Upper lobe of right lung (tissue), 1 donor: ENCODE measurements around the gene SLC10A4. TPM values are rescaled to one million over a fixed set of nuclear protein-coding genes. Genes with fewer than 3 reads are reported as not detected.
"Not testable (repeated sequence)": the region's sequence is repeated elsewhere in the genome, so short reads cannot be mapped to it uniquely, and the experiment has no call there.

Experiments used
- ATAC-seq: fragments of 200-7000 bp; cut with Tn5 transposase; one replicate; pipeline ENCODE4 v1.9.1; 2020; ENCODE audit warnings: mild to moderate bottlenecking, moderate library complexity
- DNase-seq: peaks from one replicate; pipeline ENCODE4 v3.0.0-alpha.2; 2020
- H3K27ac ChIP-seq: fragments of 200-600 bp; one replicate; pipeline ENCODE4 v1.8.0; 2022
- H3K27me3 ChIP-seq: fragments of 200-600 bp; one replicate; pipeline ENCODE4 v1.8.0; 2022; ENCODE audit warnings: mild to moderate bottlenecking
- H3K36me3 ChIP-seq: fragments of 200-600 bp; one replicate; pipeline ENCODE4 v1.8.0; 2022
- H3K4me1 ChIP-seq: fragments of 200-600 bp; one replicate; pipeline ENCODE4 v1.8.0; 2022
- H3K4me3 ChIP-seq: fragments of 200-600 bp; one replicate; pipeline ENCODE4 v1.8.0; 2022; ENCODE audit warnings: mild to moderate bottlenecking
- H3K9me3 ChIP-seq: fragments of 200-600 bp; one replicate; pipeline ENCODE4 v1.8.0; 2022
- intact Hi-C: fragments of 100-400 bp; cut with DNase I; formaldehyde crosslinking; loops from one replicate; pipeline ENCODE4 v1.11.0; 2022
- long read RNA-seq: library from polyadenylated mRNA; unstranded; transcript quantifications from one replicate; pipeline ENCODE4 v2.0.0, GENCODE V29; 2021
- total RNA-seq: library from RNA; stranded (reverse); fragmentation: NEBNext Ultra II Directional; extraction: Animal tissue kit (Norgen Biotek cat#: 25700); gene quantifications from one replicate; pipeline ENCODE4 v1.2.1, GENCODE V29; 2021
- TF ChIP-seq, protein P1 (sequence below): fragments of 200-600 bp; IDR thresholded peaks from one replicate; pipeline ENCODE4 v1.8.0; 2022; ENCODE audit warnings: antibody characterized with exemption
- donor health status: DM: no; HTN: yes; CAD: no; lungs with severe emphysema.

The SLC10A4 gene, protein sequence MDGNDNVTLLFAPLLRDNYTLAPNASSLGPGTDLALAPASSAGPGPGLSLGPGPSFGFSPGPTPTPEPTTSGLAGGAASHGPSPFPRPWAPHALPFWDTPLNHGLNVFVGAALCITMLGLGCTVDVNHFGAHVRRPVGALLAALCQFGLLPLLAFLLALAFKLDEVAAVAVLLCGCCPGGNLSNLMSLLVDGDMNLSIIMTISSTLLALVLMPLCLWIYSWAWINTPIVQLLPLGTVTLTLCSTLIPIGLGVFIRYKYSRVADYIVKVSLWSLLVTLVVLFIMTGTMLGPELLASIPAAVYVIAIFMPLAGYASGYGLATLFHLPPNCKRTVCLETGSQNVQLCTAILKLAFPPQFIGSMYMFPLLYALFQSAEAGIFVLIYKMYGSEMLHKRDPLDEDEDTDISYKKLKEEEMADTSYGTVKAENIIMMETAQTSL
- total RNA-seq, result 3.1 TPM
- long read RNA-seq, transcript SLC10A4-201 (3 exons, 1,790 nt), result major isoform, 18 of 18 reads
- long read RNA-seq, partial matches to known transcripts, result 0 of 18 reads
- long read RNA-seq, other reads (novel, unspliced or antisense), result 0 of 18 reads

DNA sequence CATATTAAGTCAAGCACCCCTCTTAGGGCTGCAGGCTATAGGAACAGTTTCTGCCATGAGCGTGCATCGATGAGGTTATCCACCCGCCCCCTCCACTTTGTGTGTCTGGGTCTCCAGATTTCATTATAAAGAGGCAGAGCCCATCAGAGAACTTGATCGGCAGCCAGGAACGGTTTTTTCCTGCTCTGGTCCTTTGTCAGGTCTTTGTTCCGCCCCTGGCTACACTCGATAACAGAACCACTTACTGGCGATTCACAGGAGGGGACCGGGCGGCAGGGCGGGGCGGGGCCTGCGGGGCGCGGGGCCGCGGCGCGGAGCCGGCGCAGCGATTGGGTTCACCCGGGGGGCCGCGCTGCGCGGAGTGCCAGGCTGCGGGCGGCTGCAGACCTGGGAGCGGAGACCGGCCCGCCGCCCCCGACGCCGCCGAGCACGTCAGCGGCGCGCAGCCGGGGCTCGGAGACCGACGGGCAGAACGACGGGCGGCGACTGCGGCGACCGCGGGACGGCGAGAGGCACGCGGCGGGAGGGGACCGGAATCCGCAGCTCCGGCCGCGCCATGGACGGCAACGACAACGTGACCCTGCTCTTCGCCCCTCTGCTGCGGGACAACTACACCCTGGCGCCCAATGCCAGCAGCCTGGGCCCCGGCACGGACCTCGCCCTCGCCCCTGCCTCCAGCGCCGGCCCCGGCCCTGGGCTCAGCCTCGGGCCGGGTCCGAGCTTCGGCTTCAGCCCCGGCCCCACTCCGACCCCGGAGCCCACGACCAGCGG lies at the start of gene SLC10A4:
Gene SLC10A4 (plus strand): TSS at position 338 of the 771 bp plus-strand sequence. CDS start 219 bp downstream, at position 557.
- TF ChIP-seq, protein P1, sequence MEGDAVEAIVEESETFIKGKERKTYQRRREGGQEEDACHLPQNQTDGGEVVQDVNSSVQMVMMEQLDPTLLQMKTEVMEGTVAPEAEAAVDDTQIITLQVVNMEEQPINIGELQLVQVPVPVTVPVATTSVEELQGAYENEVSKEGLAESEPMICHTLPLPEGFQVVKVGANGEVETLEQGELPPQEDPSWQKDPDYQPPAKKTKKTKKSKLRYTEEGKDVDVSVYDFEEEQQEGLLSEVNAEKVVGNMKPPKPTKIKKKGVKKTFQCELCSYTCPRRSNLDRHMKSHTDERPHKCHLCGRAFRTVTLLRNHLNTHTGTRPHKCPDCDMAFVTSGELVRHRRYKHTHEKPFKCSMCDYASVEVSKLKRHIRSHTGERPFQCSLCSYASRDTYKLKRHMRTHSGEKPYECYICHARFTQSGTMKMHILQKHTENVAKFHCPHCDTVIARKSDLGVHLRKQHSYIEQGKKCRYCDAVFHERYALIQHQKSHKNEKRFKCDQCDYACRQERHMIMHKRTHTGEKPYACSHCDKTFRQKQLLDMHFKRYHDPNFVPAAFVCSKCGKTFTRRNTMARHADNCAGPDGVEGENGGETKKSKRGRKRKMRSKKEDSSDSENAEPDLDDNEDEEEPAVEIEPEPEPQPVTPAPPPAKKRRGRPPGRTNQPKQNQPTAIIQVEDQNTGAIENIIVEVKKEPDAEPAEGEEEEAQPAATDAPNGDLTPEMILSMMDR, result no peak
- DNase-seq (peak; percentile 68), ATAC-seq (peak; percentile 81)
- Histone ChIP-seq H3K9me3 (no peaks in the 10 kb centered on the region), H3K4me1 (peaks cover 4% of the 10 kb centered on the region), H3K27ac (no peak within 1 kb of the TSS), H3K27me3 (peaks cover 66% of the 10 kb centered on the region), H3K36me3 (no peaks in the 10 kb centered on the region), H3K4me3 (peak within 1 kb of the TSS; percentile 41)
- intact Hi-C loops, result no loop called here

DNA sequence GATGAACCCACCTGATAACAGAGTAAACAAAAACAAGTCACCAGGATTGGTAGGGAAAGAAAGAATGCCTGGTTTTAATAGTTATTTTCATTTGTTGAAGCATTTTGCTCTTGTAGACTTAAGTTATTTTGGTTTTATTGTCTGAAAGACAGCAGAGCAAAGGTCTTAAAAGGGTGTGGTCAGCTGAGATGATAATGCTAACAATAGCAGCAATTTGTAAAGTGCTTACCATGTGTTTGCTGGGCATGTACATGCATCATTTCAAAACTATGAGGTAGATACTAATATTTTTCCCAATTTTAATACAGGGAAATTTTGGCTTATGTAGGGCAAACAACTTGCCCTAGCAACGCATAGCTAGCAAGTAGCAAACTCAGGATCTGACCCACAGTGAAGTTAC lies 46.8 kb upstream of the SLC10A4 start:
- Histone ChIP-seq H3K27me3 (no peaks in the 10 kb centered on the region), H3K9me3 (no peaks in the 10 kb centered on the region), H3K4me1 (no peaks in the 10 kb centered on the region), H3K36me3 (no peaks in the 10 kb centered on the region), H3K27ac (no peak overlapping the region), H3K4me3 (no peak overlapping the region)
- DNase-seq (no peak), ATAC-seq (no peak)
- TF ChIP-seq, protein P1, result no peak
- intact Hi-C loops, result no loop called here

DNA sequence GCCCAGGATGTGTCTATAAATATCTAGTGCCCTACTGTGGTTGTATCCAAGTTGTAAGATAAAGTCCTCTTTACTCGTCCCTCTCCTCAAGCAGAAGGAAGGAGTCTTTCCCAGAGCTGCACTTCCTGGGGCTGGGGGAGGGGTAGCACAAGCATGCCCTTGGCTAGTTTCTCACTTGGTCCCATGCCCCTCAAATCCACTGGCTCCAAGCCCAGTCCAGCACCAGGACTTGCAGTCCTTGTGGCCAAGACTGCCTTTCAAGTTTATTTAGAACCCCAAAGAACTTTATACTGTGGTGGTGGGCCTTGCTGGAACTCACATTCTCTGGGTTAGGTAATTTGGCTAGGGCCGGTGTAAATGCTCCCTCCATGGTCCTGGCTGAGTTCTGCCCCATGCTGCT lies 43.2 kb upstream of the SLC10A4 start:
- DNase-seq (no peak), ATAC-seq (no peak)
- no peaks in the 10 kb centered on the region for H3K4me1 ChIP-seq
- H3K4me3 ChIP-seq, result no peak overlapping the region
- no peaks in the 10 kb centered on the region for H3K36me3 ChIP-seq
- intact Hi-C loops, result no loop called here
- no peaks in the 10 kb centered on the region for H3K27me3 ChIP-seq
- TF ChIP-seq, protein P1, result no peak
- H3K27ac ChIP-seq, result no peak overlapping the region
- no peaks in the 10 kb centered on the region for H3K9me3 ChIP-seq

DNA sequence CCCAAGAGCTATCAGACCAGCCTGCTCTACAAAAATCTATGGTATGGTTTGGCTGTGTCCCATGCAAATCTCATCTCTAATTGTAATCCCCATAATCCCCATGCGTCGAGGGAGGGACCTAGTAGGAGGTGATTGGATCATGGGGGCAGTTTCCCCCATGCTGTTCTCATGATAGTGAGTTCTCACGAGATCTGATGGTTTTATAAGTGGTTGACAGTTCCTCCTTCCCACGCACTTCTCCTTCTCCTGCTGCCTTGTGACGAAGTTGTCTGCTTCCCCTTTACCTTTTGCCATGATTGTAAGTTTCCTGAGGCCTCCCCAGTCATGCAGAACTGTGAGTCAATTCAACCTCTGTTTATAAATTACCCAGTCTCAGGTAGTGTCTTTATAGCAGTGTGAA lies 42.2 kb upstream of the SLC10A4 start:
- H3K4me3 ChIP-seq, DNase-seq, H3K4me1 ChIP-seq, H3K27ac ChIP-seq, H3K9me3 ChIP-seq, H3K27me3 ChIP-seq, intact Hi-C loops, ATAC-seq, H3K36me3 ChIP-seq: not testable (repeated sequence)

DNA sequence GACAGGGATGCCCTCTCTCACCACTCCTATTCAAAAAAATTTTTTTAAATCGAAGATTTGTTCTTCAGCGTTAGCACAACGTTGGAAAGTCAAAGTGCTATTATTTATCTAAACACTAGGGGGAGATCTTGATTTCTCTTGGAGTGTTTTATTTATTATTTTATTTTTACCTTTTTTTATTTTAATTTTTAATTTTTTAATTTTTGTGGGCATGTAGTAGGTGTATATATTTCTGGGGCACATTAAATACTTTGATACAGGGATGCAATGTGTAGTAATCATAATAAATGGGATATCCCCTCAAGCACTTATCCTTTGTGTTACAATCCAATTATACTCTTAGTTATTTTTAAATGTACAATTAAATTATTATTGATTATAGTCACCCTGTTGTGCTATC lies 37.4 kb upstream of the SLC10A4 start:
- DNase-seq, result no peak
- ATAC-seq, result no peak
- Histone ChIP-seq H3K4me1 (no peaks in the 10 kb centered on the region), H3K27me3 (no peaks in the 10 kb centered on the region), H3K36me3 (no peaks in the 10 kb centered on the region), H3K27ac (no peak overlapping the region), H3K9me3 (no peaks in the 10 kb centered on the region), H3K4me3 (no peak overlapping the region)
- intact Hi-C loops, result no loop called here
- TF ChIP-seq, protein P1, result peak; percentile 66

DNA sequence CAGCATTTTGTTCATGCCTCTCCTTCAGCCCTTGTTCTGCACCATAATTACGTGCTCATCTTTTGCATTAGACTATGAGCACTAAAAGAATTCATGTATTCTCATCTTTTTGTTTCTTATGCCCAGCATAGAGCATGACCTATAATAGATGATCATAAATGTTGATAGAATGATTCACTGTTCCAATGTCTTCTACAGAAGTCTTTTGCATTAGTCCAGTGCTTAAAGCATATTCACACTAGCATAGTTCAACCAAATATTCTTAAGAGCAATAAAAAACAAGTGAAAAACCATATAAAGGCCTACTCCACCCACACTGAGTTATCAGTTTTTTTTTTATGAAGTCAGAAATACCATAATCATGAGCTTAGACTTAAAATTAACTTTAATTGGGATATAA lies 36.5 kb upstream of the SLC10A4 start:
- ATAC-seq, result no peak
- intact Hi-C loops, result no loop called here
- no peaks in the 10 kb centered on the region for H3K36me3 ChIP-seq

More for the DNA sequence above, 36.5 kb upstream of the SLC10A4 start:
- TF ChIP-seq, protein P1, result no peak
- Histone ChIP-seq H3K27ac (no peak overlapping the region), H3K9me3 (no peaks in the 10 kb centered on the region), H3K4me3 (no peak overlapping the region), H3K4me1 (no peaks in the 10 kb centered on the region), H3K27me3 (no peaks in the 10 kb centered on the region)
- no peak for DNase-seq
